ENCODE measurements around the gene HOXA9. TPM values are rescaled to one million over a fixed set of nuclear protein-coding genes. Genes with fewer than 3 reads are reported as not detected.
A peak's percentile ranks its signal among the peaks of the same experiment; 100 is the strongest.

HOXA9 gene
- total RNA-seq, 2 experiments from 2014 or later, result not detected

GRCh38 chr7:27198138-27198841 lies 33.0 kb upstream of the HOXA9 start:
- no peaks in the 10 kb centered on the region for H3K36me3 Mint-ChIP-seq (ENCODE audit: low read depth)
- no peak for TF ChIP-seq CTCF (IDR thresholded peaks at IDR 0.05)
- H3K27ac Mint-ChIP-seq, result no peak overlapping the region
- DNase-seq (no peak), ATAC-seq (no peak)
- peaks cover 81% of the 10 kb centered on the region for H3K27me3 Mint-ChIP-seq
- H3K4me1 Mint-ChIP-seq (ENCODE audit: low read depth), result peaks cover 33% of the 10 kb centered on the region
- intact Hi-C loops (cut with micrococcal nuclease), result loop anchor here (5.0 kb wide), 3 partner anchors 41 to 584 kb away; partner anchors contain the start of gene HOXA7
- no peak overlapping the region for H3K4me3 Mint-ChIP-seq
- H3K9me3 Mint-ChIP-seq, result no peaks in the 10 kb centered on the region
- POLR2A ChIA-PET, result interaction anchor here (1.4 kb wide), 1 partner anchor 13 kb away, joined by 5 read pairs; the partner anchor contains the start of gene HOXA11
- CTCF ChIA-PET, result interaction anchor here (0.9 to 2.8 kb wide), 12 partner anchors 8 to 896 kb away, joined by 3 to 8 read pairs (median 4); partner anchors contain the start of gene EVX1

- peaks cover 32% of the 10 kb centered on the region for H3K4me1 Mint-ChIP-seq (ENCODE audit: low read depth)
- TF ChIP-seq CTCF (IDR thresholded peaks at IDR 0.05), result no peak
- no peak overlapping the region for H3K4me3 Mint-ChIP-seq
- H3K27ac Mint-ChIP-seq, result no peak overlapping the region
- CTCF ChIA-PET, result interaction anchor here (2.1 to 2.3 kb wide), 2 partner anchors 14 to 47 kb away, joined by 6 to 7 read pairs; no protein-coding TSS in a partner anchor
- no peaks in the 10 kb centered on the region for H3K9me3 Mint-ChIP-seq
- H3K27me3 Mint-ChIP-seq, result peaks cover 78% of the 10 kb centered on the region
- no peak for DNase-seq
- intact Hi-C loops (cut with micrococcal nuclease), result loop anchor here (5.0 kb wide), 3 partner anchors 40 to 585 kb away; partner anchors contain the start of gene HOXA7
- POLR2A ChIA-PET, result no interaction called here
- ATAC-seq, result no peak
- no peaks in the 10 kb centered on the region for H3K36me3 Mint-ChIP-seq (ENCODE audit: low read depth)
Observed at GRCh38 chr7:27197137-27198042, 32.1 kb upstream of the HOXA9 start.

- ATAC-seq (peak; percentile 32), DNase-seq (peak; percentile 94)
- H3K36me3 Mint-ChIP-seq (ENCODE audit: low read depth), result no peaks in the 10 kb centered on the region
- no peak overlapping the region for H3K4me3 Mint-ChIP-seq
- peak; percentile 84 for TF ChIP-seq CTCF (IDR thresholded peaks at IDR 0.05)
- no peaks in the 10 kb centered on the region for H3K9me3 Mint-ChIP-seq
- intact Hi-C loops (cut with micrococcal nuclease), result loop anchor here (5.0 kb wide), 3 partner anchors 39 to 586 kb away; partner anchors contain the start of gene HOXA7
- ChIA-PET POLR2A (interaction anchor here (0.5 kb wide), 1 partner anchor 476 kb away, joined by 4 read pairs; no protein-coding TSS in a partner anchor), CTCF (interaction anchor here (0.6 to 3.2 kb wide), 68 partner anchors 9 to 900 kb away, joined by 3 to 42 read pairs (median 4); partner anchors contain the start of genes EVX1, HOXA10 and HOXA11)
- H3K27ac Mint-ChIP-seq, result no peak overlapping the region
- H3K4me1 Mint-ChIP-seq (ENCODE audit: low read depth), result peaks cover 31% of the 10 kb centered on the region
- peaks cover 78% of the 10 kb centered on the region for H3K27me3 Mint-ChIP-seq
Observed at GRCh38 chr7:27196287-27196767, 31.0 kb upstream of the HOXA9 start.

- TF ChIP-seq CTCF (IDR thresholded peaks at IDR 0.05), result no peak
- Mint-ChIP-seq H3K4me1 (ENCODE audit: low read depth) (peaks cover 22% of the 10 kb centered on the region), H3K27me3 (peaks cover 79% of the 10 kb centered on the region), H3K36me3 (ENCODE audit: low read depth) (no peaks in the 10 kb centered on the region), H3K4me3 (no peak overlapping the region), H3K9me3 (no peaks in the 10 kb centered on the region), H3K27ac (no peak overlapping the region)
- no peak for DNase-seq
- ChIA-PET CTCF (interaction anchor here (0.8 to 3.2 kb wide), 14 partner anchors 9 to 883 kb away, joined by 3 to 42 read pairs (median 8); partner anchors contain the start of gene HOXA11), POLR2A (no interaction called here)
- ATAC-seq, result no peak
- intact Hi-C loops (cut with micrococcal nuclease), result loop anchor here (5.0 kb wide), 3 partner anchors 38 to 587 kb away; partner anchors contain the start of gene HOXA7
Observed at GRCh38 chr7:27194686-27195379, 29.5 kb upstream of the HOXA9 start.

Measured in activated CD8-positive, alpha-beta T cell treated with anti-CD3 and anti-CD28 coated beads for 36 hours (primary cell).